Esophagus muscularis mucosa (tissue), 4 donors: ENCODE measurements around the gene GDF11. TPM values are rescaled to one million over a fixed set of nuclear protein-coding genes. Genes with fewer than 3 reads are reported as not detected.

ENCODE experiments used
- DNase-seq: peaks from one replicate; pipeline ENCODE4 v3.0.0-alpha.2; 2017; ENCODE audit errors: extremely low spot score
- H3K27ac ChIP-seq, 4 donors: fragments of 200-600 bp; sonication (generic); replicated peaks in 1 of 4; 1 replicate in 3 of 4; 2 replicates in 1 of 4; pipeline ENCODE4 v1.5.1; 2016 to 2019; ENCODE audit warnings: mild to moderate bottlenecking in 1 of 4
- H3K27me3 ChIP-seq, 4 donors: fragments of 200-600 bp; sonication (generic); one replicate each; pipeline versions ENCODE4 v1.5.1 to v1.6.0; 2016 to 2019
- H3K36me3 ChIP-seq, 4 donors: fragments of 200-600 bp; sonication (generic); one replicate each; pipeline ENCODE4 v1.5.1; 2016 to 2019
- H3K4me1 ChIP-seq, 4 donors: fragments of 200-600 bp; sonication (generic); one replicate each; pipeline ENCODE4 v1.5.1; 2016 to 2019
- H3K4me3 ChIP-seq, 4 donors: fragments of 200-600 bp; sonication (generic); 1 replicate in 2 of 4; 2 replicates in 2 of 4; pipeline ENCODE4 v1.5.1; 2016 to 2019; ENCODE audit warnings: mild to moderate bottlenecking in 4 of 4, moderate library complexity in 1 of 4
- H3K9me3 ChIP-seq, 4 donors: fragments of 200-600 bp; sonication (generic); 1 replicate in 3 of 4; 2 replicates in 1 of 4; pipeline ENCODE4 v1.5.1; 2016 to 2019
- CTCF ChIP-seq, 3 experiments: fragments of 200-600 bp in 2 of 3; fragments of 450-650 bp in 1 of 3; sonication (generic) in 2 of 3; IDR thresholded peaks; one replicate each; pipeline ENCODE4 v1.5.1; 2017 to 2019; ENCODE audit warnings: antibody characterized with exemption in 3 of 3, mild to moderate bottlenecking in 2 of 3, moderate library complexity in 1 of 3
- EP300 ChIP-seq: sonication (generic); formaldehyde crosslinking; IDR thresholded peaks from one replicate; pipeline ENCODE4 v1.6.1; 2017; ENCODE audit warnings: antibody characterized with exemption
- POLR2A ChIP-seq: fragments of 450-650 bp; IDR thresholded peaks from one replicate; pipeline ENCODE4 v1.6.1; 2017; ENCODE audit warnings: antibody characterized with exemption, moderate library complexity, mild to moderate bottlenecking, low read depth
- POLR2AphosphoS5 ChIP-seq, 2 donors: sonication (generic); formaldehyde crosslinking; IDR thresholded peaks; one replicate each; pipeline ENCODE4 v1.6.1; 2017; ENCODE audit warnings: antibody characterized with exemption in 2 of 2
- WGBS: methylation state at CpG from one replicate; pipeline ENCODE4 v1.1.5; 2018; 5-methylcytosine and 5-hydroxymethylcytosine counted together
- intact Hi-C: fragments of 100-400 bp; cut with DNase I; formaldehyde crosslinking; loops from one replicate; pipeline ENCODE4 v1.15.1; 2023
- total RNA-seq, 4 donors: library from RNA; depleted of rRNA; stranded (reverse); fragments of >200 nt; gene quantifications; one replicate each; pipeline versions ENCODE4 v1.1.0 to v1.2.1, GENCODE V29; 2016

Gene GDF11
- total RNA-seq, 4 donors from 2014 or later = 1.7 to 9.0 (median 4.9) TPM

GRCh38 chr12:55711786-55712553 lies 31.0 kb upstream of the GDF11 start:
- Histone ChIP-seq H3K27me3 (no peaks in the 10 kb centered on the region), H3K36me3 (no peaks in the 10 kb centered on the region), H3K4me1 (peaks cover 50 to 93% (median 90%) of the 10 kb centered on the region in 4 donors), H3K4me3 (peak overlapping the region in 3 of 4 donors; percentile 7 to 44 (median 27)), H3K9me3 (no peaks in the 10 kb centered on the region), H3K27ac (peak overlapping the region; percentile 89 to 100 (median 96))
- TF ChIP-seq CTCF (IDR thresholded peaks at IDR 0.05) = no peak
- TF ChIP-seq EP300 = no peak
- TF ChIP-seq POLR2A = no peak
- TF ChIP-seq POLR2AphosphoS5 (IDR thresholded peaks at IDR 0.05) = no peak
- WGBS = 63% methylated on average over 4 of the region's 4 CpGs
- intact Hi-C loops = no loop called here
- DNase-seq = no peak

- no peak for DNase-seq
- WGBS = 33% methylated on average over 1 of the region's 1 CpG
- peak overlapping the region in 1 of 4 donors; percentile 18 for H3K4me3 ChIP-seq
- no peaks in the 10 kb centered on the region for H3K27me3 ChIP-seq
- intact Hi-C loops = no loop called here
- TF ChIP-seq POLR2AphosphoS5 (IDR thresholded peaks at IDR 0.05) = no peak
- no peak for TF ChIP-seq POLR2A
- no peak for TF ChIP-seq EP300
- no peak for TF ChIP-seq CTCF (IDR thresholded peaks at IDR 0.05)
- H3K9me3 ChIP-seq = no peaks in the 10 kb centered on the region
- H3K4me1 ChIP-seq = peaks cover 56 to 94% (median 92%) of the 10 kb centered on the region in 4 donors
- H3K36me3 ChIP-seq = no peaks in the 10 kb centered on the region
- peak overlapping the region; percentile 89 to 100 (median 96) for H3K27ac ChIP-seq
Observed at GRCh38 chr12:55712700-55713415, 30.1 kb upstream of the GDF11 start.

DNA sequence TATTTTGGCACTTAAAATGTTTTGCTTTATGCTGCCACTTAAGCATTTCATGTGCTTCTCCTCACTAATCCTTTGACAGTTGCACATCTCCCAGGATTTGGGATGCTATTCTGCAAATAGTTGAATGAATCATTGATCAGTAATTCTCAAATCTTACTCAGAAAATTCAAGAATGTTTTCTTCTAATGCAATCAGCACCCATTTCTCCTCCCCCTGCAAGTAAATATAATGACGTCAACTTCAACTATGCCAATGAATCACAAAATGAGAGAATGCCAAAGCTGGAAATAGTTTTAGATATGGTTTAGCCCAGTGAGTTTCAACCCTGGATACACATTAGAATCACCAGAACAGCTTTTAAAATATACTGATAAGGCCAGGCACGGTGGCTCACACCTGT lies 29.2 kb upstream of the GDF11 start:
- Histone ChIP-seq H3K4me1 (peaks cover 58 to 94% (median 92%) of the 10 kb centered on the region in 4 donors), H3K27me3 (no peaks in the 10 kb centered on the region), H3K4me3 (no peak overlapping the region), H3K36me3 (peaks cover 0 to 2% (median 0%) of the 10 kb centered on the region in 4 donors), H3K27ac (peak overlapping the region; percentile 89 to 100 (median 96)), H3K9me3 (no peaks in the 10 kb centered on the region)
- 63% methylated on average over 2 of the region's 2 CpGs for WGBS
- no peak for DNase-seq
- TF ChIP-seq EP300 (no peak), CTCF (IDR thresholded peaks at IDR 0.05) (no peak), POLR2A (no peak), POLR2AphosphoS5 (IDR thresholded peaks at IDR 0.05) (peak in 1 of 2 donors; percentile 28)
- intact Hi-C loops = no loop called here

- Histone ChIP-seq H3K4me3 (peak overlapping the region; percentile 58 to 71 (median 64)), H3K4me1 (peaks cover 62 to 94% (median 92%) of the 10 kb centered on the region in 4 donors), H3K27ac (peak overlapping the region; percentile 89 to 100 (median 98)), H3K9me3 (no peaks in the 10 kb centered on the region), H3K36me3 (peaks cover 0 to 11% (median 0%) of the 10 kb centered on the region in 4 donors), H3K27me3 (no peaks in the 10 kb centered on the region)
- intact Hi-C loops = no loop called here
- TF ChIP-seq EP300 (peak; percentile 38), POLR2AphosphoS5 (IDR thresholded peaks at IDR 0.05) (peak; percentile 53 to 84), CTCF (IDR thresholded peaks at IDR 0.05) (no peak)
- WGBS = 39% methylated on average over 7 of the region's 7 CpGs
- DNase-seq = no peak
Observed at GRCh38 chr12:55715169-55715764, 27.7 kb upstream of the GDF11 start.
